Measurements from ENCODE around the gene GPR42. TPM values are rescaled to one million over a fixed set of nuclear protein-coding genes. Genes with fewer than 3 reads are reported as not detected.

Gene GPR42
- total RNA-seq, 1 experiment from 2014 or later, result not detected

DNA sequence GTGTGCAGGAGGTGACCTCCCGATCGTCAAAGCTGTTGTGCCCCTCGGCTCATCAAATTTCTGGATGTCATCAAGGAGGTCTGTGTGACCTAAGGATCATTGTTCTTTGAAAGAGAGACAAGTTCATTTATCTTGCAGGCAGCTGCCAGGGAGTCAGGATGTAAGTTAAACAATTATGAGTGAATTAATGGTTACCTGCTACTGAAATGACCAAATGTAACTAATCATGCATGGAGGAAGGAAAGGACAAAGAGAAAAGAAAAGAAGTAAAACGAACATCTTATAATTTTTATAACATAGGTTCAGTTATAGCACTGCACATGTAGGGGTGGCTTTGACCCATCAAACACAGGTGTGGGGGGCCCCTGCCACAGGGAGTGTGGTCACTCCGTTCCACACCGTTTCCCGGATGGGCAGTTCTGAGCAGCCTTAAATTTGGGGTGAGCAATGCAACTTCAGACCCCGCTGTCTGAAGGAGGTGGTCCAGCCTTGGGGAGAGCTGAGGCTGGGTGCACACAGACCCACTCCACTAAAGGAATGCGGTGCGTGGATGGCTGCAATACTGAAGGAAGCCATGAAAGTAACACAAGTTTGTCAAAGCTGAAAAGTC, 36.6 kb upstream of the GPR42 start:
- ChIA-PET CTCF (no interaction called here), POLR2A (ENCODE audit: low non-redundant PET) (no interaction called here)
- intact Hi-C loops (cut with micrococcal nuclease; ENCODE audit: unreplicated experiment), result no loop called here
- no peaks in the 10 kb centered on the region for H3K4me1 ChIP-seq (ENCODE audit: insufficient read depth, low read length, poor library complexity, severe bottlenecking)
- DNase-seq (ENCODE audit: low spot score), result no peak
- no peak overlapping the region for H3K27ac ChIP-seq (ENCODE audit: low read depth, low read length, poor library complexity, severe bottlenecking)
- peaks cover 4% of the 10 kb centered on the region for H3K27me3 ChIP-seq (replicated peaks; ENCODE audit: insufficient read depth, low read depth, low read length, poor library complexity)
- no TSS peak for BruUV-seq (replicated peaks)
- H3K9me3 ChIP-seq (ENCODE audit: low read depth, low read length, poor library complexity, severe bottlenecking), result no peaks in the 10 kb centered on the region
- H3K36me3 ChIP-seq (ENCODE audit: insufficient read depth, low read length, poor library complexity, severe bottlenecking), result no peaks in the 10 kb centered on the region
- TF ChIP-seq, protein P1, sequence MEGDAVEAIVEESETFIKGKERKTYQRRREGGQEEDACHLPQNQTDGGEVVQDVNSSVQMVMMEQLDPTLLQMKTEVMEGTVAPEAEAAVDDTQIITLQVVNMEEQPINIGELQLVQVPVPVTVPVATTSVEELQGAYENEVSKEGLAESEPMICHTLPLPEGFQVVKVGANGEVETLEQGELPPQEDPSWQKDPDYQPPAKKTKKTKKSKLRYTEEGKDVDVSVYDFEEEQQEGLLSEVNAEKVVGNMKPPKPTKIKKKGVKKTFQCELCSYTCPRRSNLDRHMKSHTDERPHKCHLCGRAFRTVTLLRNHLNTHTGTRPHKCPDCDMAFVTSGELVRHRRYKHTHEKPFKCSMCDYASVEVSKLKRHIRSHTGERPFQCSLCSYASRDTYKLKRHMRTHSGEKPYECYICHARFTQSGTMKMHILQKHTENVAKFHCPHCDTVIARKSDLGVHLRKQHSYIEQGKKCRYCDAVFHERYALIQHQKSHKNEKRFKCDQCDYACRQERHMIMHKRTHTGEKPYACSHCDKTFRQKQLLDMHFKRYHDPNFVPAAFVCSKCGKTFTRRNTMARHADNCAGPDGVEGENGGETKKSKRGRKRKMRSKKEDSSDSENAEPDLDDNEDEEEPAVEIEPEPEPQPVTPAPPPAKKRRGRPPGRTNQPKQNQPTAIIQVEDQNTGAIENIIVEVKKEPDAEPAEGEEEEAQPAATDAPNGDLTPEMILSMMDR (conservative IDR thresholded peaks at IDR 0.05; ENCODE audit: low read depth, low read length), result no peak
- no peak for TF ChIP-seq EZH2 (IDR thresholded peaks at IDR 0.05; ENCODE audit: borderline replicate concordance, low read depth, low read length, poor library complexity, severe bottlenecking)
- H3K4me3 ChIP-seq (ENCODE audit: low read depth, low read length, poor library complexity, severe bottlenecking), result no peak overlapping the region

DNA sequence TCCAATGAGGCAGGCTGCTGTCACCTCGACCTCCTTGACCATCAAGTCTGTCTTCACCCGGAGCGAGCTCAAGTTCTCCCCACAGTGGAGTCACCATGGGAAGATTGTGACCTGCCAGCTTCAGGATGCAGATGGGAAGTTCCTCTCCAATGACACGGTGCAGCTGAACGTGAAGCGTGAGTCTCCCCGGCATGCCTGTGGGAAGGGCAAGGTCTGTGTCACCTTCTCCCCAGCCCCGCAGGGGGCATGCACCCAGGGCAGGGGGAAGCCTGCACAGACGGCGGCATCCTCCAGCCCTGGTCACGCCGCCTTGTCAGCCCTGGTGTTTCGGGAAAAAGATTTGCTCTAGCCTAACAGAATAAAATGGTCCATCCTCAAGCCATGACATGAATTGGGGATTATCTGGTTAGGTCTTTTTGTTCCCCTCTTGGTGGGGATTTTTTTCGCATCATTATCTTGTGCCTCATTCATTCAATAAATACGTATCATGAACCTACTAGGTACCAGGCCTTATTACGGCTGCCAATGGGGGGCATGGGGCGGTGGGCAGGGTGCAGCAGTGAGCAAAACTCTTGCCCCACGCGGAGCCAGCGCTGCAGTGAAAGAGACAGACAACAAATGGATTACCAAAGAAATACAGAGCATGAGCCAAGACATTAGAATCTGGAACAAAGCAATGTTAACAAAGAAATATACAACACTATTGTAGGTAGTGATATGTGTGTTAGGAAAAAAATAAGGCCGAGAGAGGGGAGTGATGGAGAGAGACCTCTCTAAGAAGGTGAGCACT, 34.5 kb upstream of the GPR42 start:
- CTCF ChIA-PET, result no interaction called here
- H3K4me3 ChIP-seq (ENCODE audit: low read depth, low read length, poor library complexity, severe bottlenecking), result no peak overlapping the region
- no peaks in the 10 kb centered on the region for H3K36me3 ChIP-seq (ENCODE audit: insufficient read depth, low read length, poor library complexity, severe bottlenecking)
- H3K9me3 ChIP-seq (ENCODE audit: low read depth, low read length, poor library complexity, severe bottlenecking), result no peaks in the 10 kb centered on the region
- H3K27ac ChIP-seq (ENCODE audit: low read depth, low read length, poor library complexity, severe bottlenecking), result no peak overlapping the region
- DNase-seq (ENCODE audit: low spot score), result no peak
- H3K4me1 ChIP-seq (ENCODE audit: insufficient read depth, low read length, poor library complexity, severe bottlenecking), result no peaks in the 10 kb centered on the region
- TF ChIP-seq, protein P1 (conservative IDR thresholded peaks at IDR 0.05; ENCODE audit: low read depth, low read length), result no peak
- no peak for TF ChIP-seq EZH2 (IDR thresholded peaks at IDR 0.05; ENCODE audit: borderline replicate concordance, low read depth, low read length, poor library complexity, severe bottlenecking)
- no TSS peak for BruUV-seq (replicated peaks)
- H3K27me3 ChIP-seq (replicated peaks; ENCODE audit: insufficient read depth, low read depth, low read length, poor library complexity), result peaks cover 4% of the 10 kb centered on the region
- POLR2A ChIA-PET (ENCODE audit: low non-redundant PET), result no interaction called here
- intact Hi-C loops (cut with micrococcal nuclease; ENCODE audit: unreplicated experiment), result no loop called here

DNA sequence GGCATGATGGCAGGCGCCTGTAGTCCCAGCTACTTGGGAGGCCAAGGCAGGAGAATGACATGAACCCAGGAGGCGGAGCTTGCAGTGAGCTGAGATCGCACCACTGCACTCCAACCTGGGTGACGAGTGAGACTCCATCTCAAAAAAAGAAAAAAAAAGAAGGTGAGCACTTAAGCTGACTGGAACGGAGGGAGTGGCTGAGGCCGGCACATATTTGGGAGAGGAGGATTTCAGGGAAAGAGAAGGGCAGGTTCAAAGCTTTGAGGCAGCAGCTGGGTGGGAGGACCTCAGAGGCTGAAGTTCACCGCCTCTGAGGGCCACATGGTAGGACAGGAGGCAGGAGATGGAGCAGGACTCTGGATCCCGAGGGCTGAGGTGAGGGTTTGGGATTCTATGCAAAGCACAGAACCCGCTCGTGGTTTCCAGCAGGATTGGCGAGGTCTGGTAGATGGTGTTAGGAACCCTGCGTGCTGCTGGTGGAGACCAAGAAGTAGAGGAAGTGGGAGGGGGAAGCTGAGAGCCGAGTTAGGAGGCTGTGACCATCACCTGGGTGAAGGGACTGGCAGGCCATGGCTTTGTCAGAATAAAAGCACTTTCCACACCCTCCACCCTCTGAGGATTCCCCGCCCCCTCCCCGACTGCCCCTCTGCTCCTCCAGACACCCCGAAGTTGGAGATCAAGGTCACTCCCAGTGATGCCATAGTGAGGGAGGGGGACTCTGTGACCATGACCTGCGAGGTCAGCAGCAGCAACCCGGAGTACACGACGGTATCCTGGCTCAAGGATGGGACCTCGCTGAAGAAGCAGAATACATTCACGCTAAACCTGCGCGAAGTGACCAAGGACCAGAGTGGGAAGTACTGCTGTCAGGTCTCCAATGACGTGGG, 33.5 kb upstream of the GPR42 start:
- no peaks in the 10 kb centered on the region for H3K36me3 ChIP-seq (ENCODE audit: insufficient read depth, low read length, poor library complexity, severe bottlenecking)
- no TSS peak for BruUV-seq (replicated peaks)
- H3K27me3 ChIP-seq (replicated peaks; ENCODE audit: insufficient read depth, low read depth, low read length, poor library complexity), result peaks cover 4% of the 10 kb centered on the region
- DNase-seq (ENCODE audit: low spot score), result no peak
- no peaks in the 10 kb centered on the region for H3K9me3 ChIP-seq (ENCODE audit: low read depth, low read length, poor library complexity, severe bottlenecking)
- ChIA-PET CTCF (no interaction called here), POLR2A (ENCODE audit: low non-redundant PET) (no interaction called here)
- H3K4me1 ChIP-seq (ENCODE audit: insufficient read depth, low read length, poor library complexity, severe bottlenecking), result no peaks in the 10 kb centered on the region
- no peak overlapping the region for H3K27ac ChIP-seq (ENCODE audit: low read depth, low read length, poor library complexity, severe bottlenecking)
- TF ChIP-seq EZH2 (IDR thresholded peaks at IDR 0.05; ENCODE audit: borderline replicate concordance, low read depth, low read length, poor library complexity, severe bottlenecking), result no peak
- TF ChIP-seq, protein P1 (conservative IDR thresholded peaks at IDR 0.05; ENCODE audit: low read depth, low read length), result no peak
- no peak overlapping the region for H3K4me3 ChIP-seq (ENCODE audit: low read depth, low read length, poor library complexity, severe bottlenecking)
- intact Hi-C loops (cut with micrococcal nuclease; ENCODE audit: unreplicated experiment), result no loop called here
